Kidney (tissue), 14 donors: ENCODE results near the gene THADA. TPM values are rescaled to one million over a fixed set of nuclear protein-coding genes. Genes with fewer than 3 reads are reported as not detected.
"Not testable (repeated sequence)": the region's sequence is repeated elsewhere in the genome, so short reads cannot be mapped to it uniquely, and the experiment has no call there.

ENCODE experiments used
- DNase-seq, 5 donors: peaks; one replicate each; pipeline ENCODE4 v3.0.0-alpha.2; 2013 to 2020
- FAIRE-seq: peaks from 2 replicates; lab custom pipeline; 2012; peaks lifted over from hg19 to GRCh38; lab: Jason Lieb, UNC
- H3K27ac ChIP-seq, 2 donors: one replicate each; pipeline ENCODE4 v1.7.0; 2013; ENCODE audit warnings: low read depth in 2 of 2, low read length in 2 of 2, inconsistent platforms in 1 of 2
- H3K27me3 ChIP-seq: one replicate; pipeline ENCODE4 v1.7.1; 2013; ENCODE audit warnings: low read length, inconsistent platforms; ENCODE audit not compliant: control insufficient read depth, insufficient read depth
- H3K36me3 ChIP-seq, 3 donors: one replicate each; pipeline versions ENCODE4 v1.7.0 to v1.7.1; 2013; ENCODE audit warnings: low read length in 3 of 3, control low read depth in 1 of 3, inconsistent platforms in 1 of 3; ENCODE audit not compliant: insufficient read depth in 3 of 3, control insufficient read depth in 2 of 3
- H3K4me1 ChIP-seq, 3 donors: one replicate each; pipeline versions ENCODE4 v1.7.0 to v1.7.1; 2013; ENCODE audit warnings: low read length in 3 of 3, inconsistent platforms in 1 of 3, low read depth in 1 of 3; ENCODE audit not compliant: control insufficient read depth in 2 of 3, insufficient read depth in 2 of 3
- H3K4me3 ChIP-seq, 3 donors: one replicate each; pipeline versions ENCODE4 v1.7.0 to v1.8.1; 2013; ENCODE audit warnings: low read length in 3 of 3, control low read depth in 1 of 3, inconsistent platforms in 1 of 3
- H3K9ac ChIP-seq, 3 donors: one replicate each; pipeline versions ENCODE4 v1.7.0 to v1.7.1; 2013; ENCODE audit warnings: low read length in 3 of 3, control low read depth in 1 of 3, inconsistent platforms in 1 of 3
- H3K9me3 ChIP-seq, 3 donors: one replicate each; pipeline versions ENCODE4 v1.7.0 to v1.7.1; 2013; ENCODE audit warnings: low read length in 3 of 3, control low read depth in 1 of 3, inconsistent platforms in 1 of 3; ENCODE audit not compliant: control insufficient read depth in 2 of 3, insufficient read depth in 1 of 3
- CTCF ChIP-seq: IDR thresholded peaks from 3 replicates; pipeline ENCODE4 v1.5.1; 2012; ENCODE audit warnings: mild to moderate bottlenecking, moderate library complexity, borderline replicate concordance; ENCODE audit not compliant: insufficient read depth; ENCODE audit errors: extremely low read depth
- intact Hi-C: fragments of 100-400 bp; cut with DNase I; formaldehyde crosslinking; loops from one replicate; pipeline ENCODE4 v1.11.1; 2022
- polyA plus RNA-seq: library from polyadenylated mRNA; stranded (reverse); fragments of 350-450 nt; fragmentation: Illumina TruSeq; extraction: RNeasy Lipid Tissue Mini Kit (QIAGEN cat#74804); gene quantifications from one replicate; pipeline ENCODE4 v1.2.3, GENCODE V29; 2014; ENCODE audit warnings: low read depth, low replicate concordance; ENCODE audit not compliant: insufficient read depth
- total RNA-seq: library from RNA; stranded (reverse); fragmentation: NEBNext Ultra II Directional; extraction: Animal tissue kit (Norgen Biotek cat#: 25700); gene quantifications from one replicate; pipeline ENCODE4 v1.2.1, GENCODE V29; 2021
- donor health status: control.
- donor health status: control.
- donor health status: control.
- donor health status: control.
- donor health status: control.
- donor health status: DM: yes; HTN: yes; CAD: no.
- donor health status: Normal renal cell carcinoma (clear cell type).

THADA gene
- total and polyA plus RNA-seq, 2 donors from 2014 or later = 21.4 to 45.1 TPM

- Histone ChIP-seq H3K9me3 (peaks cover 0 to 3% (median 0%) of the 10 kb centered on the region in 3 donors), H3K9ac (peak within 1 kb of the TSS; percentile 47 to 86 (median 78)), H3K4me3 (peak within 1 kb of the TSS; percentile 64 to 88 (median 72)), H3K36me3 (no peaks in the 10 kb centered on the region), H3K27me3 (no peaks in the 10 kb centered on the region), H3K4me1 (peaks cover 0 to 7% (median 3%) of the 10 kb centered on the region in 3 donors), H3K27ac (peak within 1 kb of the TSS; percentile 59 to 76)
- no peak for TF ChIP-seq CTCF
- DNase-seq (peak; percentile 95 to 97 (median 95)), FAIRE-seq (no peak)
- intact Hi-C loops = no loop called here
Measured at GRCh38 chr2:43637030-43637803, 41.4 kb upstream of the THADA start, which contains the start of gene PLEKHH2. Gene PLEKHH2 (plus strand): TSS chr2:43637260. CDS start chr2:43644674, 7,414 bp downstream.

GRCh38 chr2:43636621-43637020 lies 40.8 kb upstream of the THADA start:
- no peak for DNase-seq
- peak overlapping the region; percentile 59 to 62 for H3K27ac ChIP-seq

GRCh38 chr2:43636153-43636552 lies 40.3 kb upstream of the THADA start:
- H3K27ac ChIP-seq, DNase-seq, H3K4me1 ChIP-seq, H3K9me3 ChIP-seq, H3K9ac ChIP-seq, H3K27me3 ChIP-seq, intact Hi-C loops, H3K36me3 ChIP-seq, H3K4me3 ChIP-seq, FAIRE-seq: not testable (repeated sequence)

More at GRCh38 chr2:43636621-43637020, 40.8 kb upstream of the THADA start:
- peaks cover 0 to 7% (median 3%) of the 10 kb centered on the region in 3 donors for H3K4me1 ChIP-seq
- peaks cover 0 to 3% (median 0%) of the 10 kb centered on the region in 3 donors for H3K9me3 ChIP-seq
- no peak for FAIRE-seq
- no peaks in the 10 kb centered on the region for H3K27me3 ChIP-seq
- H3K9ac ChIP-seq = peak overlapping the region in 2 of 3 donors; percentile 47 to 70
- H3K36me3 ChIP-seq = no peaks in the 10 kb centered on the region
- intact Hi-C loops = no loop called here
- TF ChIP-seq CTCF = no peak
- H3K4me3 ChIP-seq = peak overlapping the region; percentile 64 to 76 (median 72)

GRCh38 chr2:43634604-43635306 lies 38.9 kb upstream of the THADA start:
- H3K27ac ChIP-seq = peak overlapping the region in 1 of 2 donors; percentile 14
- FAIRE-seq = no peak
- no peaks in the 10 kb centered on the region for H3K36me3 ChIP-seq

More at GRCh38 chr2:43634604-43635306, 38.9 kb upstream of the THADA start:
- no peak for TF ChIP-seq CTCF
- Histone ChIP-seq H3K9ac (peak overlapping the region in 1 of 3 donors; percentile 22), H3K4me3 (no peak overlapping the region), H3K4me1 (peaks cover 0 to 7% (median 3%) of the 10 kb centered on the region in 3 donors), H3K27me3 (no peaks in the 10 kb centered on the region), H3K9me3 (peaks cover 0 to 3% (median 0%) of the 10 kb centered on the region in 3 donors)
- DNase-seq = peak in 2 of 5 donors; percentile 70 to 85
- intact Hi-C loops = no loop called here
